ENCODE measurements around the gene UACA.

DNA sequence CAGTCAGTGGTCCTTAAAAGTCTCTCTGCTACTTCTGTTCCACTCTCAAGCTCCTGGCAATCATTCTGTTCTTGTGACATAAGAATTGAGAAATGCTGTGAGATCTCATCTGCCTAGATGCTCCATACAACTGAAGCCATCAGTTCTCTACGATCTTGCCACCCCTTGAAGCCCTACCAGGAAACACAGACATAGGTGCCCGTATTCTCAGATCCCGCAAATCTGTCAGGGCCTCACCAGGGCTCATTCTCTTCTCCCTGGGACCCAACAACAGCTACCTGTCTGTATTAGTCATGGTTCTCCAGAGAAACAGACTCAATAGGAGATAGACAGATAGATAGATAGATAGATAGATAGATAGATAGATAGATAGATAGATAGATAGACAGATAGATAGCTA, 149.1 kb downstream of the UACA start:
- TF ChIP-seq, protein P1, sequence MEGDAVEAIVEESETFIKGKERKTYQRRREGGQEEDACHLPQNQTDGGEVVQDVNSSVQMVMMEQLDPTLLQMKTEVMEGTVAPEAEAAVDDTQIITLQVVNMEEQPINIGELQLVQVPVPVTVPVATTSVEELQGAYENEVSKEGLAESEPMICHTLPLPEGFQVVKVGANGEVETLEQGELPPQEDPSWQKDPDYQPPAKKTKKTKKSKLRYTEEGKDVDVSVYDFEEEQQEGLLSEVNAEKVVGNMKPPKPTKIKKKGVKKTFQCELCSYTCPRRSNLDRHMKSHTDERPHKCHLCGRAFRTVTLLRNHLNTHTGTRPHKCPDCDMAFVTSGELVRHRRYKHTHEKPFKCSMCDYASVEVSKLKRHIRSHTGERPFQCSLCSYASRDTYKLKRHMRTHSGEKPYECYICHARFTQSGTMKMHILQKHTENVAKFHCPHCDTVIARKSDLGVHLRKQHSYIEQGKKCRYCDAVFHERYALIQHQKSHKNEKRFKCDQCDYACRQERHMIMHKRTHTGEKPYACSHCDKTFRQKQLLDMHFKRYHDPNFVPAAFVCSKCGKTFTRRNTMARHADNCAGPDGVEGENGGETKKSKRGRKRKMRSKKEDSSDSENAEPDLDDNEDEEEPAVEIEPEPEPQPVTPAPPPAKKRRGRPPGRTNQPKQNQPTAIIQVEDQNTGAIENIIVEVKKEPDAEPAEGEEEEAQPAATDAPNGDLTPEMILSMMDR (IDR thresholded peaks at IDR 0.05), result no peak
- no peak for TF ChIP-seq POLR2A (IDR thresholded peaks at IDR 0.05)
